PFSK-1 (cell line): ENCODE data around the gene LRRC26.

Experiments used
- FOXP2 ChIP-seq: optimal IDR thresholded peaks from 2 replicates; pipeline ENCODE3; 2011; ENCODE audit warnings: borderline replicate concordance, control low read depth, inconsistent platforms; ENCODE audit not compliant: insufficient read depth; ENCODE audit errors: extremely low read length, extremely low read depth
- POLR2AphosphoS5 ChIP-seq: IDR thresholded peaks from 2 replicates; pipeline ENCODE4 v1.6.1; 2012; ENCODE audit warnings: low read depth, mild to moderate bottlenecking, control low read depth, low read length, moderate library complexity
- SIN3A ChIP-seq: IDR thresholded peaks from 2 replicates; pipeline ENCODE4 v1.6.1; 2012; ENCODE audit warnings: mild to moderate bottlenecking, low read length, moderate library complexity, borderline replicate concordance; ENCODE audit not compliant: insufficient read depth
- TAF1 ChIP-seq: IDR thresholded peaks from 2 replicates; pipeline ENCODE4 v1.6.1; 2012; ENCODE audit warnings: low read length, control low read depth, borderline replicate concordance; ENCODE audit not compliant: insufficient read depth
- TF ChIP-seq, protein P1 (sequence below), 2 experiments: IDR thresholded peaks; 2 replicates each; pipeline versions ENCODE4 v1.6.1 to v1.8.0; 2011 to 2012; ENCODE audit warnings: low read depth in 2 of 2, low read length in 2 of 2, control low read depth in 1 of 2, inconsistent platforms in 1 of 2, mild to moderate bottlenecking in 1 of 2, moderate library complexity in 1 of 2; ENCODE audit not compliant: insufficient read depth in 1 of 2

The LRRC26 gene

GRCh38 chr9:137126786-137127185 is 43.1 kb downstream of the LRRC26 start:
- no peak for TF ChIP-seq SIN3A
- no peak for TF ChIP-seq FOXP2
- no peak for TF ChIP-seq TAF1
- TF ChIP-seq, protein P1, sequence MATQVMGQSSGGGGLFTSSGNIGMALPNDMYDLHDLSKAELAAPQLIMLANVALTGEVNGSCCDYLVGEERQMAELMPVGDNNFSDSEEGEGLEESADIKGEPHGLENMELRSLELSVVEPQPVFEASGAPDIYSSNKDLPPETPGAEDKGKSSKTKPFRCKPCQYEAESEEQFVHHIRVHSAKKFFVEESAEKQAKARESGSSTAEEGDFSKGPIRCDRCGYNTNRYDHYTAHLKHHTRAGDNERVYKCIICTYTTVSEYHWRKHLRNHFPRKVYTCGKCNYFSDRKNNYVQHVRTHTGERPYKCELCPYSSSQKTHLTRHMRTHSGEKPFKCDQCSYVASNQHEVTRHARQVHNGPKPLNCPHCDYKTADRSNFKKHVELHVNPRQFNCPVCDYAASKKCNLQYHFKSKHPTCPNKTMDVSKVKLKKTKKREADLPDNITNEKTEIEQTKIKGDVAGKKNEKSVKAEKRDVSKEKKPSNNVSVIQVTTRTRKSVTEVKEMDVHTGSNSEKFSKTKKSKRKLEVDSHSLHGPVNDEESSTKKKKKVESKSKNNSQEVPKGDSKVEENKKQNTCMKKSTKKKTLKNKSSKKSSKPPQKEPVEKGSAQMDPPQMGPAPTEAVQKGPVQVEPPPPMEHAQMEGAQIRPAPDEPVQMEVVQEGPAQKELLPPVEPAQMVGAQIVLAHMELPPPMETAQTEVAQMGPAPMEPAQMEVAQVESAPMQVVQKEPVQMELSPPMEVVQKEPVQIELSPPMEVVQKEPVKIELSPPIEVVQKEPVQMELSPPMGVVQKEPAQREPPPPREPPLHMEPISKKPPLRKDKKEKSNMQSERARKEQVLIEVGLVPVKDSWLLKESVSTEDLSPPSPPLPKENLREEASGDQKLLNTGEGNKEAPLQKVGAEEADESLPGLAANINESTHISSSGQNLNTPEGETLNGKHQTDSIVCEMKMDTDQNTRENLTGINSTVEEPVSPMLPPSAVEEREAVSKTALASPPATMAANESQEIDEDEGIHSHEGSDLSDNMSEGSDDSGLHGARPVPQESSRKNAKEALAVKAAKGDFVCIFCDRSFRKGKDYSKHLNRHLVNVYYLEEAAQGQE (IDR thresholded peaks at IDR 0.05; ENCODE audit: insufficient read depth in 1 of 2, low read depth in 2 of 2, low read length in 2 of 2), result no peak
- TF ChIP-seq POLR2AphosphoS5, result no peak

GRCh38 chr9:137123468-137123837 is 46.4 kb downstream of the LRRC26 start:
- TF ChIP-seq, protein P1 (IDR thresholded peaks at IDR 0.05; ENCODE audit: insufficient read depth in 1 of 2, low read depth in 2 of 2, low read length in 2 of 2), result no peak
- no peak for TF ChIP-seq FOXP2
- TF ChIP-seq POLR2AphosphoS5, result no peak
- TF ChIP-seq TAF1, result no peak
- TF ChIP-seq SIN3A, result no peak
